Stimulated activated CD8-positive, alpha-beta memory T cell treated with anti-CD3 and anti-CD28 coated beads, Interleukin-12 subunit alpha, Interleukin-12 subunit beta, amount 100 ng/mL, for 4 hours (primary cell): ENCODE data around the gene RNF11.

Experiments used
- DNase-seq: peaks from one replicate; pipeline ENCODE4 v3.0.0-alpha.2; 2020; ENCODE audit warnings: low read depth

RNF11 gene

GRCh38 chr1:51297401-51298321 is 61.6 kb downstream of the RNF11 start:
- no peak for DNase-seq

- DNase-seq: no peak
Measured at GRCh38 chr1:51298322-51298705, 62.2 kb downstream of the RNF11 start.

- DNase-seq: no peak
Measured at GRCh38 chr1:51299185-51299885, 63.3 kb downstream of the RNF11 start.

- DNase-seq: no peak
Measured at GRCh38 chr1:51299981-51300670, 64.1 kb downstream of the RNF11 start.

GRCh38 chr1:51301152-51301843 is 65.2 kb downstream of the RNF11 start:
- DNase-seq: no peak

GRCh38 chr1:51301844-51302162 is 65.7 kb downstream of the RNF11 start:
- DNase-seq: no peak

GRCh38 chr1:51302270-51302669 is 66.2 kb downstream of the RNF11 start:
- DNase-seq: no peak

GRCh38 chr1:51302746-51303145 is 66.7 kb downstream of the RNF11 start:
- DNase-seq: no peak

GRCh38 chr1:51303315-51303714 is 67.2 kb downstream of the RNF11 start:
- no peak for DNase-seq

GRCh38 chr1:51303751-51304251 is 67.7 kb downstream of the RNF11 start:
- DNase-seq: no peak

- DNase-seq: no peak
Measured at GRCh38 chr1:51304360-51304759, 68.3 kb downstream of the RNF11 start.

- DNase-seq: no peak
Measured at GRCh38 chr1:51305371-51305823, 69.3 kb downstream of the RNF11 start.

- no peak for DNase-seq
Measured at GRCh38 chr1:51306950-51307349, 70.9 kb downstream of the RNF11 start.

GRCh38 chr1:51308636-51309035 is 72.6 kb downstream of the RNF11 start:
- DNase-seq: no peak

- DNase-seq: no peak
Measured at GRCh38 chr1:51309291-51309690, 73.2 kb downstream of the RNF11 start.

- no peak for DNase-seq
Measured at GRCh38 chr1:51310871-51311613, 75.0 kb downstream of the RNF11 start.

- no peak for DNase-seq
Measured at GRCh38 chr1:51311826-51312225, 75.8 kb downstream of the RNF11 start.

GRCh38 chr1:51312718-51313117 is 76.6 kb downstream of the RNF11 start:
- no peak for DNase-seq

GRCh38 chr1:51313268-51313852 is 77.3 kb downstream of the RNF11 start:
- no peak for DNase-seq

GRCh38 chr1:51313961-51314777 is 78.1 kb downstream of the RNF11 start:
- DNase-seq: no peak
